GM12878 (cell line): Measurements from ENCODE around the gene LMTK2.

Experiments used
- ATF2 ChIP-seq: IDR thresholded peaks from 2 replicates; pipeline ENCODE4 v1.6.1; 2012; ENCODE audit warnings: low read length, inconsistent platforms
- CHD2 ChIP-seq: IDR thresholded peaks from 2 replicates; pipeline ENCODE4 v1.6.1; 2011; ENCODE audit warnings: low read depth, low read length, improper control_type of control experiment, borderline replicate concordance
- CTCF ChIP-seq, 3 experiments: IDR thresholded peaks in 2 of 3; conservative IDR thresholded peaks in 1 of 3; 2 replicates each; pipeline ENCODE4 v1.5.1; 2011; ENCODE audit warnings: low read depth in 3 of 3, low read length in 3 of 3, mild to moderate bottlenecking in 3 of 3, control low read depth in 2 of 3, moderate library complexity in 2 of 3, inconsistent platforms in 1 of 3, mixed read lengths in 1 of 3; ENCODE audit not compliant: control insufficient read depth in 2 of 3, insufficient read depth in 1 of 3; ENCODE audit errors: extremely low read depth in 1 of 3
- E2F4 ChIP-seq: IDR thresholded peaks from 2 replicates; pipeline ENCODE4 v1.6.1; 2012; ENCODE audit warnings: low read depth, low read length, improper control_type of control experiment
- FOS ChIP-seq: IDR thresholded peaks from 3 replicates; pipeline ENCODE4 v1.6.1; 2011; ENCODE audit warnings: borderline replicate concordance; ENCODE audit not compliant: insufficient read length; ENCODE audit errors: extremely low read depth
- LARP7 ChIP-seq: fragments of 450-650 bp; IDR thresholded peaks from 2 replicates; pipeline ENCODE4 v1.6.1; 2017; ENCODE audit warnings: mild to moderate bottlenecking
- POLR2A ChIP-seq: IDR thresholded peaks from 2 replicates; pipeline ENCODE4 v1.6.1; 2011; ENCODE audit warnings: low read depth, mild to moderate bottlenecking, low read length
- POLR2AphosphoS5 ChIP-seq: IDR thresholded peaks from 2 replicates; pipeline ENCODE4 v1.6.1; 2011; ENCODE audit warnings: mild to moderate bottlenecking, low read length, inconsistent platforms
- SIX5 ChIP-seq: IDR thresholded peaks from 2 replicates; pipeline ENCODE4 v1.6.1; 2011; ENCODE audit warnings: mild to moderate bottlenecking, low read depth, low read length, moderate library complexity; ENCODE audit not compliant: severe bottlenecking
- SUZ12 ChIP-seq: fragments of 200-600 bp; sonication (generic); IDR thresholded peaks from one replicate; pipeline ENCODE4 v1.6.1; 2018; ENCODE audit warnings: antibody characterized with exemption, mild to moderate bottlenecking; ENCODE audit not compliant: unreplicated experiment
- YY1 ChIP-seq: IDR thresholded peaks from 2 replicates; pipeline ENCODE4 v1.6.1; 2011; ENCODE audit warnings: low read depth, mild to moderate bottlenecking, low read length

- no peak for TF ChIP-seq YY1
- TF ChIP-seq POLR2A, result no peak
- TF ChIP-seq E2F4, result no peak
- no peak for TF ChIP-seq SUZ12
- TF ChIP-seq CHD2, result no peak
- no peak for TF ChIP-seq ATF2
- no peak for TF ChIP-seq CTCF (IDR thresholded peaks at IDR 0.05 in 2 of 3, conservative IDR thresholded peaks at IDR 0.05 in 1 of 3; ENCODE audit: control insufficient read depth in 2 of 3, extremely low read depth in 1 of 3, insufficient read depth in 1 of 3, low read depth in 3 of 3, low read length in 3 of 3)
- TF ChIP-seq SIX5, result no peak
- TF ChIP-seq POLR2AphosphoS5, result no peak
- TF ChIP-seq LARP7, result no peak
- TF ChIP-seq FOS, result no peak
Observed at GRCh38 chr7:98115746-98116525, 9.3 kb downstream of the LMTK2 start.
